GM21529 (cell line): ENCODE data around the gene MCU.
"Not testable (repeated sequence)": the region's sequence is repeated elsewhere in the genome, so short reads cannot be mapped to it uniquely, and the experiment has no call there.

Experiments
- ATAC-seq: cut with Tn5 transposase; IDR thresholded peaks from one replicate; pipeline ENCODE4 v1.9.1; 2021; ENCODE audit not compliant: unreplicated experiment

MCU gene

DNA sequence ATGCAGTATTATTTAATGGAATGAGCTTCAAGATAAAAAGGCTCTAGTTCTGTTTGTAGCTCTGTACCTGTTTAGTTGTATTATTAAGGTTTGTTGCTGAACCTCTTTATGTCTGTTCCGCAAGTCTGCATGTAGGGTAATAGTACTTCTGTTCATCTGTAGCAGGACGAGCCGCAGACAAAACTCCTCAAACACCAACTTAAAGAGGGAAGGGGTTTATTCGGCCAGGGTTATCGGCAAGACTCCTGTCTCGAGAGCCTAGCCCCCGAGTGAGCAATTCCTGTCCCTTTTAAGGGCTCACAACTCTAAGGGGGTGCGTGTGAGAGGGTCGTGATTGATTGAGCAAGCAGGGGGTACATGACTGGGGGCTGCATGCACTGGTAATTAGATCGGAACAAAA, 67.0 kb downstream of the MCU start:
- not testable (repeated sequence) for ATAC-seq

GRCh38 chr10:72759584-72759983, 67.6 kb downstream of the MCU start:
- ATAC-seq = no peak

DNA sequence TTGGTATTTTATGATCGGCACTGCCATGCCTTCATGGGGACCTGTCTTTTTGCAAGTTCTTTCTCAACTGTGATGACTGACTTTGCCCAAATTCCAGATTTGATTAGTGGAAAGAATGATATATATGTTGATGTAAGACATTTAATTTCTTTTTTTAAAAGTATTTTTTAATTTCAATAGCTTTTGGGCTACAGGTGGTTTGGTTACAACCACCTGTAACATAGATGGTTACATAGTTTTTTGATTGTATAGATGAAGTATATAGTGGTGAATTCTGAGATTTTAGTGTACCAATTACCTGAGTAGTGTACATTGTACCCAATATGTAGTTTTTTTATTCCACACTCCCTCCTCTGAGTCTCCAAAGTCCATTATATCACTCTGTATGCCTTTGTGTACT, 69.6 kb downstream of the MCU start:
- ATAC-seq = no peak

- ATAC-seq = no peak
Measured at GRCh38 chr10:72762042-72762441, 70.1 kb downstream of the MCU start.

GRCh38 chr10:72763201-72763600, 71.3 kb downstream of the MCU start:
- no peak for ATAC-seq

DNA sequence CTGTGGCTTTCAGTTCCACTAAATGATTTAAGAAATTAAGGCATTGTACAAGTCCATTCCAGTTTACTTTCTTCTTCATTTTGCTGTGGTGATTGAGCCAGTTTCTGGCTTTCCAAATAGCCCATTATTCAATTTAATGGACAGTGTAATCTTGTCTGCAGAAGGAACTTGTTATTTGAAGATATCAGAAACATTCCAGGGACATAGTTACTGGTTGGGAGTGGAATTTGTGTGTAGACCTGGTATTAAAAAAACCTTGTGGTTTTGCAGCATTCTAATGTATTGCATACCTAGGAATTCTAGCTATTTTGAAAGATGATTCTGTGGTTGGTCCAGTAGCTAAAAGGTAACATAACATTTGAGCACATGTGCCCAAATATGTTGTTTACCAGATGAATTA, 72.2 kb downstream of the MCU start:
- no peak for ATAC-seq

DNA sequence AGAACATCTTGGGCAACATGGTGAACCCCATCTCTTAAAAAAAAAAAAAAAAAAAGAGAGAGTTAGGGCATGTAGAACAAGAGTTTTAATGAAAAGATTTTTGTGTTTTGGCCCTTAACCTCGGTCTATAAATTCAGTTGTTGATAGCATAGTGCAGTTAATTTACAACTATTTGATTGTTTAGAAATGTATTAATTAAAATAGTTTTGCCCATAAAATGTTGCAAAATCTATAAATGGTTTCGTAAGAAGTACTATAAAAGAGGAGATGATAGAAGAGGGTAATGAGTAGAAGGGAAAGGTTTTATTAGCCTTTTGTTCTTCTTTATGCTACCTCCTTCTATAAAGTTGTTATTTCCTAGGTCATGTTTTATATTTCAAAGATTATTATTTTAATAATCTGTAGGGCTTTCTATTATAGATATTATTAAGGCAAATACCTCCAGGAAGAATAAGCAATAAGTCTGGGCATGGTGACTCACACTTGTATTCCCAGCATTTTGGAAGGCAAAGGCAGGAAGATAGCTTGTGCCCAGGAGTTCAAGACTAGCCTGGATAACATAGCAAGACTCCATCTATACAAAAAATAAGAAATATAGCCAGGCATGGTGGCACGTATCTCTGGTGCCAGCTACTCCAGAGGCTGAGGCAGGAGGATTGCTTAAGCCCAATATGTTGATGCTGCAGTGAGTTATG, 73.3 kb downstream of the MCU start:
- no peak for ATAC-seq

GRCh38 chr10:72771195-72771594, 79.3 kb downstream of the MCU start:
- ATAC-seq = not testable (repeated sequence)

- no peak for ATAC-seq
Measured at GRCh38 chr10:72772031-72772430, 80.1 kb downstream of the MCU start.

- ATAC-seq = no peak
Measured at GRCh38 chr10:72779874-72780273, 87.9 kb downstream of the MCU start.

DNA sequence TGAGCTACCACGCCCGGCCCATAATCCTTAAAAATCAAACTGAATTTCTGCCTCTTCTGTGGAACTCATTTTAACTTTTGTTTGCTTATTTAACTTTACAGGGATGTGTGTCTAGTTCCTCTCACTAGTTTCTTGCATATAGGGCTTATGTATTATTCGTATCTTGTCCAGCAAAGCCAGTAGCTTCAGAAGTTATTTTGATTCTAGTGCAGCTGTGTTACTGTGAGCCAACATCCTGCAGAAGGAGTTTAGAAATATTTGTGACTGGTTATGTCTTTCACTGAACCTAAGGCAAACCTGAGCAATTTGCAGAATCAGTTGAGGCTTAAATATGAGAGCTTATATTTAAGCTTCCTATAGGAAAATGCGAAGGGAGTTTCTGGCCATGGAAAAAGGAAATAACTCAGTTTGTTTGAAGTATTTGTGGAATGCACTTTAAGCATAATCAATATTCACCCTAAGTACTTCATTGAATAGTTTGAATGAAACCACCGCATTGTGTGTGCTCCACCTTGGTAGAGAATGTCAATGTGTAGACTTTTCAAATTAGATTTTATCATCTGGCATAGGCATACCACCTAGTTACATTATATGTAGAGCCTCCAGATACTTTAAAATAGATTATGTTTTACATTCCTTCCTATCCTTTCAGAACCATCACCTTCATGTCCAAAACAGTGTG, 90.8 kb downstream of the MCU start:
- ATAC-seq = no peak

DNA sequence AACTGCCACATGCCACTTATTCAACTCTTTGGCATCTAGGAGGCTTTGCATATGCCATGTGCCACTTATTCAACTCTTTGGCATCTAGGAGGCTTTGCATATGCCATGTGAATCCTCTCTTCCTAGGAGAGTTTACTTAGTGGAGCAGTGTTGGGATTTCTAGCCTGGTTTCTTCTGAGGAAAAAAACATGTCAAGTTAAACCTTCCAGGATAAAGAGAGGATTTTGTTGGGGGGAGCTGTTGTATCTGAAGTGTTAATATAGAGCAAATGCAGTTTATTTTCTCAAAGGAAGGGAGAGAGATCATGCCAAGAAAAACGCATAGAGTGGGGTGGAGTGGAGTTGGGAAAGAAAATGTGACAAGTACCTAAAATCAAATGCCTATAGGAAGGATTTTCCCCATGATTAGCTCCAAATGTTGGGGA, 91.5 kb downstream of the MCU start:
- ATAC-seq = no peak

DNA sequence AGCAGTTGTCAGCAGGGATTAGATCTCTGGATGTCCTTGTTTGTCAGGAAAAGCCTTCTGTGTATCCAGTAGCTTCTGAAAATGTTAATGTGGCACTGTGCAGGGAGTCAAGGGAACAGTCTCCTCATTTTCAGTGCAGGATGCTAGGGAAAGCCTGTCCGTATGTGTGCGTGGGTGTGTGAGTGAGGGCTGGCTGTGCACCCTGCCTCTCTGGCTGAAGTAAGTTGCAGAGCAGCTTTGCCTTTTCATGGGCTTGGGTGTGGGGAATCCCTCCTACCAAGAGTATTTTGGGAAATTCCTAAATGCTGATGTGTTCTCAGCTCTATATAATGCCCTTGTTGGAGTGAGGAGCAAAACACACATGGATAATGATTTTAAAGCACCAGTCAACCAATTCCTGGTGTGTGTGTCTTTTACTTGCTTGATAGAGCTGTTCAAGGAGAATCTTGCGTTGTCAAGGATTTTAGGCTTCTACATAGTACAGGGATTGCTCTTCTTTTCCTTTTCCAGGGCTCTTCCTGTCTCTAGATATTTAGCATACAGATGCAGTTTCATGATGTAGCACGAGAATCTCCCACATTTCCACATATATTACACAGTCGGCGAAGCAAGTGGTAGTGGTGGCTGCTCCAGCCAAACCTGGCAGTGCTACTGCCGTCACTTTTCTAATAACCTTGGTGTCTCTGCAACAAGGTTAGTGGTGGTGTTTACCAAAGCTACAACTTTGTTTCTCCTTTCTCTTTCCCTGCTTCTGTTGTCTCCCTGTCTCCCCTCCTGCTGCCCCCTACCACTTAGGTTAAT, 92.8 kb downstream of the MCU start:
- no peak for ATAC-seq

DNA sequence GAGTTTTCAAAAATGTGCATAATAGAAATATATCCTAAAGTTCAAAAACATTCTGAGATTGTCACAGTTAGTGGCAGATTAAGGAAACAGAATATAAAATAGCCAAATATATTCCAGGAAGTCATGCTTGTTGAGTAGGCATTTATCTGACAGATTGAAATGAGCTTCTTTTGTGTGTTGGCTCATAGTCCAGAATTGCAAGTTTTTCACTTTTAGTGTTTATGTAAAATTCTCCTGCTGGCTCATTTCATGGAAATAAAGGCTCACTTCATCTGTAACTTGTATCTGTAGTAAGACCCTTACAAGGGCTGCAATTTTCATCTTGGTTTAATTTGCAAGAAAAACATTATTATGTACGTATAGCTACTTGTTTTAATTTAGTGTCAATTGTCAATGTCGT, 93.5 kb downstream of the MCU start:
- ATAC-seq = no peak

DNA sequence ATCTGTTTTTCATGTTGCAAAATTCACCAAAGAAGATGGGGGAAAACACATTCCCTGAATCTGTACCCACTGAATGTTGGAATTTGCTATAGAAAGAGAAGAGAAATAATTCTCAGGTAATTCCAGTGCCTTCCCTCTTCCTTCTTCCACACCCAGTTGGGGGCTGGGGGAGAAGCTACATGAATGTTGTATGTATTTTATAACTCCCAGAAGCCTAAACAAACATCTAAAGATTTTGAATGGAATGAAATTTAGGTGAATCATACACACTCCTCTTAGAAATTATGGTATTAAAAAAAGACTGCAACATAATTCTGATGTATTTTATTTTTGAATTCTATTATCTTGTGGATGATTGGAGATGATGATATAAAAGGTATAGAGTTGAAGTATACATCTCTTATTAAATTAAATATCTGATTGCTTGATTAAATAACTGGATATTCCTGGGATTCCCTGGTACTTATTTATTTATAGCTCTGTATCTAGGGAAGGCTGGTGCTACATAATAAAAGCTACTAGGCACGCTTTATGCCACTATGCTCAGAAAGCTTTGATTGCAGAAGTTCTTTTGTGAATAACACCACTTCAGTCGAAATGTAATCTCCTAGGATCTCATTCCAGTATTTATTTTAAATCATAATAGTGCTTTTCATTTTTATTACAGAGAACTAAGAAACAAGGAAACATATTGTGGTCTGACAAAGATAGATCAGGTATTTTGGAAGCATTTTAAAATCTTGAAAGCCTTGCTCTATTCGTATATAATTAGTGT, 98.5 kb downstream of the MCU start:
- ATAC-seq = no peak

GRCh38 chr10:72792288-72792687, 100.3 kb downstream of the MCU start:
- no peak for ATAC-seq

DNA sequence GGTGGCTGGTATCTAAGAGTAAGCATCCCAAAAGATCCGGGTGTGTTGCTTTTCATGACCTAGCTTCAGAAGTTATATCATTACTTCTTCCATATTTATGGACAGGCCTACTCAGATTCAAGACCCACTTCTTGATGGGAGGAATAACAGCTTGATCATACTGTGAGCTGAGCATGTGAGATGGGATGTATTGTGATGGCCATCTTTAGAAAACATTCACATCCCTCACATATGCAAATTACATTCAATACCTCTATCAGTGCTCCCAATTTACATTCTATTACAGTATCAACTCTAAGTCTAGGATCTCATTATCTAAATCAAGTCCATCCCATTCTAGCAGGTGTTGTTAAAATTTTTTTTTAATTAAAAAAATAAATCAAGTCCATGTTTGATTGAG, 101.8 kb downstream of the MCU start:
- ATAC-seq = no peak

- no peak for ATAC-seq
Measured at GRCh38 chr10:72794260-72794659, 102.3 kb downstream of the MCU start.

GRCh38 chr10:72796042-72796441, 104.1 kb downstream of the MCU start:
- ATAC-seq = no peak

- ATAC-seq = no peak
Measured at GRCh38 chr10:72796538-72796937, 104.6 kb downstream of the MCU start.
